ENCODE measurements around the gene TUSC1.
A peak's percentile ranks its signal among the peaks of the same experiment; 100 is the strongest.
"Not testable (repeated sequence)": the region's sequence is repeated elsewhere in the genome, so short reads cannot be mapped to it uniquely, and the experiment has no call there.

The TUSC1 gene

DNA sequence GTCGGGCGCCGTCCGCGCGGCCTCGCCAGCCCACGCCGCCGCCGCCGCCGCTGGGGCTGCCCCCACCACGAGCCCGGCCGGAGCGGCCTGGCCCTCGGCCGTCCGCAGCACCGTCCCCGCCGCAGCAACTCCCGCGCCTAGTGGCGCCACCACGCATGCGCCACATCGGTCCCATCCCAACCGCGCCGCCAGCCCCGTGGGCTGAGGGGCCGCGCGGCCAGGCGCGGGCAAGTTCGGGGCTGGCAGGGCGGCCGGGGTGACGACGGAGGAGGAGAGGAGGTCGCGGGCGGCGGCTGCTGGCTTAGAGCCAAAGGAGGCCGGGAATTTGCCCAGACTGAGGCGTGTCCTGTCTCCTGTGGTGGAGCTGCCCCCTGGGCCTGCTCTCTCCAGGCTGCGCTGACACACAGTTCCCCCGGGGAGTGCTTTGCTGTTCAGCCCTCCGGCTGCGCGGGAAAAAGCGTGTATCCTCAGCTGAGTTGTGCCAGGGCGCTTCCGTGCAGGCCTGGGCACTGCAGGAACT is at the start of gene TUSC1:
Gene TUSC1, minus strand, starts transcription at position 298 of the 520 bp plus-strand sequence. Its CDS starts 132 bp downstream, at position 166.
- DNase-seq, result peak; percentile 61

DNA sequence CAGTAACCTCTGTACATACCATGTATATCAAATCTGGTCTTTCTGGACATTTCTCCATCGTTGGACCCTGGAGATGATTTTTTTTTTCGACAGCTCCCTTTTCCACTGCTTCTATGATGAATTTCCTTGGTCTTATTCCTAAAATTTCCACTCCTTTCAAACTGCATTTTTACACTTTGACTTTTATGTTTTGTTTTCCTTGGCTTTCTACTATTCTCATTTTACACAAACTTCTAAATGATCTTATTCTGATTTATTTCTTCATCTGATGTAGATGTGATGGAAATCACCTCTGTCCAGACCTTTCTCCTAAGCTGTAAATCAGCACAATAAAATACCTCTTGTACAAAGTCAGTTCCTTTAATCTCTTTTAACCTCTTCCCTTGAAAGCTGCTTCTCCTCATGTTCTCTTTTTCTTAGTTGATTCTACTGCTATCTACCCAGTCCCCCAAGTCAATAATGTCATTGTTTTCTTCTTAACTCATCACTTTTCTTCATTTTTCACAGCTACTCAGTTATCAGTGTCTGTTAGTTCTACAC is 48.7 kb upstream of the TUSC1 start:
- no peak for DNase-seq

DNA sequence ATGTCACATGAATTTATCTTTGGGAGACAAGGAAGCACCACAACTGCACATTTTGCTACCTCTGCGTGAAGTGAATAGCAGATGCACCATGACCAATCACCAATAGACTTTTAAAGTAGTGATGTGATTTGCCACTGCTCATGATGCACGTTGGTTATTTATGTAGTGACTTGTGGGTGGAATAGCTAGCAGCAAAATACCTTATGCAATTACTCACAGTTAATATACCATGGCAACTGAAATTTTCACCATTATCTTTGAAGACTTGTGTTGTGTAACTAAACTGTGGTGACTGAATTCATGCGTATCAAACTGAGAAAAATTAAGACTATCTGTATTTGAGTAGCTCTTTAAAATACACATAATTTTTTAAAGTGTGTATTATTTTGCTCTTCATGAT is 46.2 kb upstream of the TUSC1 start:
- no peak for DNase-seq

DNA sequence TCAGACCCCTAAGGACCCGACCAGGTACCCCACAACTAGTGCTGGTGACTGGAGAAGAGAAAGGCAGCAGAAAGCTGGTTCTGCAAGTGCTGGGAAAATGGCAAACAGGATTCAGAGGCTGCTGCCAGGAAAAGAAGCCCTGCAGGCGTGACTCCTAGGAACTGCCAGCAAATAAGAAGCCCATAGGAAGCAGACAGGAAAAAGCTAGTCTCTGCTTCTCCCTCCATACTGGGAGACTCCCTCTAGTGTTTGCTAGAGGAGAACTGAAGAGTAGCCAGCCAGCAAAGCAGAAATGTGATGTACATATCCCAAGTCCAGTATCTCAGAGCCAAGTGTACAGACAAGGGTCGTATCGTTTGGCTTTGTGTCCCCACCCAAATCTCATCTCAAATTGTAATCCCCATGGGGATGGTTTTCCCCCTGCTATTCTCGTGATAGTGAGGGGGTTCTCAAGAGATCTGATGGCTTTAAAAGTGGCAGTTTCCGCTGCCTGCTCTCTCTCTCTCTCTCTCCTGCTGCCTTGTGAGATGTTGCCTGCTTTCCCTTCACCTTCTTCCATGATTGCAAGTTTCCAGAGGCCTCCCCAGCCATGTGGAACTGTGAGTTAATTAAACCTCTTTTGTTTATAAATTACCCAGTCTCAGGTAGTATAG is 38.1 kb upstream of the TUSC1 start:
- DNase-seq, result no peak

DNA sequence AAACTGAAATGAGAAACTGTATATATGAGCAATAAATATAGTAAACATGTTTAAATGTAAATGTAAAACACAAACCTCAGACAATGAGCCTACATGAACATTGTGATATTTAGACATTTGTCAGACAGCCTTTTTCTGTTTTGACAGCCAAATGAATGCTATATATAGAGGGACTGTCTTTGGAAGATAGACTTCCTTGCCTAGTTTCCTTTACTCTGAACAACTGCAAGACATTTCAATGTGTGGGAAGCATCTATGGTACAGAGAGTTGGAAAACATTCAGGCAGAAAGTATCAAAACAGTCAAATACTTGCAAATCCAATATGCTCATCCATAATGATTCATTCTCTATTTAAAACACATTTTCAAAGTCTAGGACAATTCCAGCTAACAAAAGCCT is 31.7 kb upstream of the TUSC1 start:
- no peak for DNase-seq

DNA sequence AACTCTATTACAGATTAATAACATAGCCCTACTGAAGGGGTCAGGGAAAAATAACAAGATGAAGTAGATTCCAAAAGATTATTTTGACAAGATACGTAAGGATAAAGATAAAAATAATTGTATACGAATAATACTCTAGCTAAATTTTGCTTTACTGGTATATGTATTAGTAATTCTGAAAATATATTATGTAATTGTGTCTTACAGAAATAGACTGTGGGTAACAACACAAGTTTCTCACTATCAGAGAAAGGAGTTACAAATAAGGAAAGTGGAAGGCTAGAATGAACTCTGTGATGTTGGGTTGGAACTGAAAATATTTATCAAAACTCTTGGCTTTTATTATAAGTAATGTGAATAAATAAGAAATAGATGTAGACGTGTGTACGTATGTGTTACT is 26.6 kb upstream of the TUSC1 start:
- DNase-seq, result no peak

DNA sequence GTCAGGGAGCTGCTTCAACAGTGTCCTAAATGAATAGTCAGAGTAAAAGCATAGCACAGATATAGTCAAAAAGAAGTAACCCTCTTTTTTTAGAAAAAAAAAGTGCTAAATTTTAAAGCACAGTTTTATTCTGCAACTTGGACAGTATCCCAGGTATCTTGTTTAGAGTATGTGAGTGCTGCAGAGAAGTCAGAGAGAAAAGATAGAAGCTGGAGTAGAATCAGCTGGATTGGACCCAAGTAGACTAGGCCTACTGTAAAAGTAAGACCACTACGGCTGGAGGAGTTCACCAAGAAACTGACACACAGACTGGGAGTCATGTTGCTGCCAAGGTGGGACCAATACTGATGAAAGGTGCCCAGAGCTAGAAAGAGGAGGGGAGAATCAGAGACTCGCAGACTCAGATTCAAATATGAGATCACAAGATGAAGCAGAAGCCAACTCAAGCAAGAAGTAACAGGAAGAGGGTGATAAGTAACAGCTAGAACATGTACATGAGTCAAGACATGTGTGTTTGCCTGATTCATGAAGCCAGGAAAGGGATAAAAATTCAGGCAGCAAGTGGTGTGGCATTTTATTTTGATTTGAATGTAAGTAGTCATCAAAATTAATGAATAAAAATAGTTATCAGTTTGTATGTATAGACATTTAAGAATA is 25.6 kb upstream of the TUSC1 start:
- DNase-seq, result no peak

DNA sequence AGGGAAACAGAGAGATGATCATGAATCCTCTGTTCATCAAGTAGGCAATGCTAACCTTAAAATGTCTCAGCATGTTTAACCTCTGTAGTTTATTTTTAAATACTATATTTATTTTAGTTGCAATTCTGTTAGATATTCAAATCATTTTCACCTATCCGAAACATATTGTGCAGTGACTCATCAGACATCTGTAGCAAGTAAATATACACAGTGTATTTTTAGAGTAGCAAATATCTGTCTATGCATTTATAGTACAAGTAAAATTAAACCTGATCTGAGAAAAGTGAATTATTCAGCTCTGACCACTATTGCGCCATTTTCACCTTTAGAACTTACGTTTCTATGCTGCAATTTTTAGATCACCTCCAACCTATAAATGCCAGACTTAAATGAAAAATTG is 24.3 kb upstream of the TUSC1 start:
- DNase-seq, result no peak

DNA sequence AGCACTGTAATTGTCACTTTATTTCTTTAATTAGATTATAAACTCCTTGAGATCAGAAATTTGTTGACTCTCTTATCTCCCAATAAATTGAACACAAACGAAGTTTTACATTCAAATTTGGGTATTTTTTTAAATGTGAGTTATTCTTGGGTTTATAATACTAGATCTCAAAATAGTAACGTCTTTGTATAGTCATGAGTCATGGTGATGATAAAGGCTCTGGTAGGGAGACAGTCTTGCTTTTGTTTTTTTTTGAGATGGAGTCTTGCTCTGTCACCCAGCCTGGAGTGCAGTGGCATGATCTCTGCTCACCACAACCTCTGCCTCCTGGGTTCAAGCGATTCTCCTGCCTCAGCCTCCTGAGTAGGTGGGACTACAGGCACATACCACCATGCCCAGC is 22.7 kb upstream of the TUSC1 start:
- DNase-seq, result not testable (repeated sequence)

DNA sequence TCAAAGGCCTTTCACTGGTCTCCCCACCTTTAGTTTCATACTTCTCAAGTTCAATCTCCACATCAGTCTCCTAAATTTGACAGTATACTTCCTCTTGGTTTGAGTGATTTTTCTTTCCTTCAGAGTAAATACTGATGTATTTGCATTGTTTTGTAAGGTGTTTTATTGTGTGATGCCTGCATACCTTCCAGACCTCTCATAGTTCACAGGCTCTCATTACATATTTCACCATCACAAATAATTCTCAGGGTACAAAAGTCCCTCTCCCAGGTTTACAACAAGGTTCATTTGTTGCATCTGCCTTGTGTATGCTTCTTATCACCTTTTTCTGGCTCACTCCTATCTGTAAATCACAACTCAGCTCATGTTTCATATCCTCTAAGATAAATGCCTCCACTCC is 22.2 kb upstream of the TUSC1 start:
- DNase-seq, result no peak

DNA sequence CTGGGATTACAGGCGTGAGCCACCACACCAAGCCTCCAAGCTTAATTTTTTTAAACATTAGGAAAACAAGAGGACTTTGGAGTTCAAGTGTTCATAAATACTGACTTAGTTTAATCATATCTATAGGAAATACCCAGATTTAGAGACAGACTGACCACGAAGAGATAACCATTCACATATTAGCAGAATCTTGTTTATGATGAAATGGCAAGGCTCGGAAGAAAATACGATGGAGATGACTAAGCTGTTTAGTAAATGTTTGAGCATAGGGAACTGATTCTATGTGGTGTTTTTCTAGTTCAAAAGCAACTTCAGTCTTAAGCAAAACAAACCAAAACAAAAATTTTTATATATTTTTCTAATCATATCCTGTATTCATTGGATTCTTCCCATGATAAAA is 13.5 kb upstream of the TUSC1 start:
- no peak for DNase-seq

DNA sequence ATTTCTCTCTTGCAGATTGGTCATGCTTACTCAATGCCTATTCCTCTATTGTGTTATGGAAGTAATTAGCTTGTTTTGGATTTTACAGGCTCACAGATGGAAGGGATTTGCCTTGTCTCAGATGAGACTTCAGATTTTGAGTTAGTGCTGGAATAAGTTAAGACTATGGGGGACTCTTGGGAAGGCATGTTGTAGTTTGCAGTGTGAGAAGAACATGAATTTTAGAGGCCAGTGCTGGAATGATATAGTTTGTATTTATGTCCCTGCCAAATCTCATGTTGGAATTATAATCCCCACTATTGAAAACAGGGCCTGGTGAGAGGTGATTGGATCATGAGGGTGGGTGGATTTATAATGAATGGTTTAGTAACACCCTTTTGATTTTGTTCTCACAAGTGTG is 6.1 kb upstream of the TUSC1 start:
- no peak for DNase-seq

DNA sequence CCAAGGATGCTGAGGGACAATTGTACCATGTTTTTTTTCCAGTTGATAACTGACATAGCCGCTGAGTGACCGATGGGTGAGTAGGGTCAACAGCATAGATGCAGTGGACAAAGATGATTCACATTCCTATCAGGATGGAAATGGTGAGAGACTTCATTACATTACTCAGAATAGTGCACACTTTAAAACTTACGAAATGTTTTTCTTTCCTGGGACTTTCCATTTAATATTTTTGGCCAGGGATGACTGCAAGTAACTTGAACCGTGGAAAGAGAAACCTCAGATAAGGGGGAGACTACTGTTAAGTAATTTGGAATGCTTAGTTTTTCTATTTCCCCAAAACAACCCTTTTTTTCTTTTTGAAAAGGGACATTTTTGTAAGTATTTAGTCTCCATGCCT is 3.0 kb upstream of the TUSC1 start:
- DNase-seq, result no peak

DNA sequence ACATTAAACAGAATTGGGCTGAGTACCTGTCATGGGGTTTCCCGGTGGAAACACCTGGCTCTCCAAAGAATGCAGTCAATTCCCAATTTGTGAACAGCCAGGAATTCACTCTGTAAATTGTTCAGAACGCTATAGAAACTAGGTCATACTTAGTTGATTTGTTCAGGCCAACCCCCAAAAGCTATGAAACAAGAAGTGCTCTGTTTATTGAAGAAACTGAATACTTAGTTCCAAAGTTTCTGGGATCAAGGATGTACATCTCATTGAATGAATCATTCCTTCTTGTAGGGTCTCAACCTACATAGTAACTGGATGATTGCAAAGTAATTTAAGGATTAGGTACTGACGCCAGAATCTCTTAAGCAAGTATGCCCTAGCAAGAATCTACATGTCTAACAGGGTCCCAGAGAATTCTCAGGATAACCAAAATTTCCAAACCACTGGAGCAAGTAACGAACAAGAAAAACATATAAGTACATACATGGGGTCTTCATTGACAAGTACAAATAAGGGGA is 659 bp upstream of the TUSC1 start:
- no peak for DNase-seq

DNA sequence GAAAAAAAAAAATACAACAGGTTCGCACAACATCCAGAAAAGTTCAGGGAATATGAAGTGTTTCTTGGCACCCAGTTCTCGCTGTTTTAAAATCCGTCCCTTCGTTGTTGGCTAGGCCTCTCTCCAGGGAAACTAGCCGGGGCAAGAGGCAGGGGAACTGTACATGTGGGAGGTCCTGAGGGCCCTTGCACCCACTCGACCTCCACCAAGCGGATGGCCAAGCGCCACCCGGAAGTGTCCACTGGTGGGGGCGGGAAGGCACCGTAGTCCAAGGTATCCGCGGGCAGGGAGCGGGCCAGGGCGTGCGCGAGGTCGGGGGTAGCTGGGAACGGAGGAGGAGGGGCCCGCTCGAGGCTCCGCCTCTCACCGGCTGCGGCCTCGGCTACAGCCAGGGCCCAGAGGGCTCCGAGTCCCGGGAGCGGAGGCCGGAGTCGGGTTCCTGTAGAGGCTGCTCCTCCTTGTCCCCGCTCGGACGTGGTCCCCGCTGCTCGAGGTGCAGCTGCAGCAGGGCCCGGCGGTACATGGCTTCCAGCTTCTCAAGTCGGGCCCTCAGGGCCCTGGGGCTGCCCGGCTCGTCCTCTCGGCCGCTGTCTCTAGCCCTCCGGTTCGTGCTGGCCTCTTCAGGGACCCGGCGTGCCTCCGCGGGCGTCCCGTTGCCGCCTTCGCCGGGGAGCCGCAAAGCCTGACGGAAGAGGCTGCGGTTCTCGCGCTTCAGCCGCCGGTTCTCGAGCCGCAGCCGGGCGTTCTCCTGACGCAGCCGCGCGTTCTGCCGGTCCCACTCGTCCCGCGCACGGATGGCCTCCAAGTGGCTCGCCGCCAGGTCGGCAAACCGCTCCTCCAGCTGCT is 720 bp downstream of the TUSC1 start:
- no peak for DNase-seq

DNA sequence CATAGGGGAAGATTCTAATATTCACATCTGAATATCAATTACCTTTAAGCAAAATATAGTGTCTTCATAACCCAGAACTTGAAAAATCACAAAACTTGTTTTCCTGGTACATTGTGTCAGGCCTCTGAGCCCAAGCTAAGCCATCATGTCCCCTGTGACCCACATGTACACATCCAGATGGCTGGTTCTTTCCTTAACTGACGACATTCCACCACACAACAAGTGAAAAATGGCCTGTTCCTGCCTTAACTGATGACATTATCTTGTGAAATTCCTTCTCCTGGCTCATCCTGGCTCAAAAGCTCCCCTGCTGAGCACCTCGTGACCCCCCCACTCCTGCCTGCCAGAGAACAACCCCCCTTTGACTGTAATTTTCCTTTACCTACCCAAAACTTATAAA is 2.4 kb downstream of the TUSC1 start:
- not testable (repeated sequence) for DNase-seq

DNA sequence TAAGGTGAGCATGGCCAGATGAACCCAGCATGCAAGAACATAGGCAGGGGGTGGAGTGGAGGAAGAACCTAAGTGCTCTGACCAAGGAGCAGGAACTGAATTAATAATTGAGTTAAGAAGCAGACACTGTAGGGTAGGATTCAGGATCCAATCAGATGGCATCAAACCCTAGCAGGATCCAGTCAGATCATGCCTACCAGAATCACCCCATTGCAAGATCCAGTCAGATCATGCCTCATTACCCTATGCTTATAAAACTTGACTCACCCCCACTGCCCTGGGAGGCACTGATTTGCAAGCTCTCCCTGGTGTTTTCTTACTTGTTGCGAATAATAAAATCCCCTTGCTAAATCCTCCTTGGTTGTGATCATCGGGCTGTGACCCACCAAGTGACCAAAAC is 19.7 kb downstream of the TUSC1 start:
- no peak for DNase-seq

DNA sequence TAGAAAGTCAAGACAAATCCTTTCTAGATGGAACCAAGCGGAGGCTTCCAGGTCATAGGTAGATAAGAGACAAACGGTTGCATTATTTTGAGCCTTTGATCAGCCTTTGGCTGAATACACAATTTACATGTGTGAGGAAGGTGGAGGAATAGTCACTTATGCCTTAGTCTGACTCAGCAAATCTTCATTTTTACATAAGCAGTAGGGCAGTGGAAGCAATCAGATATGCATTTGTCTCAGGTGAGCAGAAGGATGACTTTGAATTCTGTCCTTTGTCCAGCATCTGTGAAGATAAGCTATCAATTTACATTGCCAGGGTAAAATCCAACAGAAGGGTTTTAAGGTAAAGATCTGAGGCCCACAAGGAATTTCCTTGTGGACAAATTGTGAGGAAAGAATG is 23.8 kb downstream of the TUSC1 start:
- DNase-seq, result no peak

DNA sequence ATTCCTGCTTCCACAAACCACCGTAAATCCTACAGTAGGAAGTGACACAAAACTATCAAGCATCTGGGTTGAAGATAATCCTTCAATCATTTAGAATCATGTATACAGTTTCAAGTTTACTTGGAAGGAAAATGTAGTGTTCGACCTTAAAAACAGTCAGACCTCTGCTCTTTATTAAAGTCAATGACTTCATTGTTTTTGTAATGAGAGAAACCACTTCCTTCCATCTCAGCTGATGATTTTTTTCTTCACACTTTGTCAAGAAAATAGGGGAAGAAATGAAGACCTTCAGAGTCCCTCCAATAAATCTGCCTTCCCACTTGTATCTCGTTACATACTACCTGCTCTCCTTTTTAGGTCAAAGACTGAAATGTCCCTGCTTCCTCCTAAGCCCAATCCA is 30.1 kb downstream of the TUSC1 start:
- no peak for DNase-seq

DNA sequence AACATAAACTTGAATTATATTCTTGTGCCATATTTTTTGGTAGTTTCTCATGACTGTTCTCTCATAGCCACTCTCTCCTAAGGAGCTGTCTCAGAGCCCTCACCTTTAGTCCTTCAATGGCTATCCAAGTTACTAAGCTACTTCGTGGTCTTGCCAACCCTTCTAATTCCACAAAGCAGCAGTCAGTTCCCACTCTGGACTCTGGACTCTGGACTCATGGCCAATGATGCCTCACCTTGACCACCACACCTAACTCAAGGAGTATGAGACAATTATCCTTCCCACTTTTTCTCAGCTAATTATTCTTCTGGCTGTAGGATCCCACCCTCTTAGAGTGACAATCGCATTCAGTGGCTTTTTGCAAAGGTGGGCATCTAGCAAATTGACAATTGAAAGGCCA is 42.2 kb downstream of the TUSC1 start:
- DNase-seq, result no peak

DNA sequence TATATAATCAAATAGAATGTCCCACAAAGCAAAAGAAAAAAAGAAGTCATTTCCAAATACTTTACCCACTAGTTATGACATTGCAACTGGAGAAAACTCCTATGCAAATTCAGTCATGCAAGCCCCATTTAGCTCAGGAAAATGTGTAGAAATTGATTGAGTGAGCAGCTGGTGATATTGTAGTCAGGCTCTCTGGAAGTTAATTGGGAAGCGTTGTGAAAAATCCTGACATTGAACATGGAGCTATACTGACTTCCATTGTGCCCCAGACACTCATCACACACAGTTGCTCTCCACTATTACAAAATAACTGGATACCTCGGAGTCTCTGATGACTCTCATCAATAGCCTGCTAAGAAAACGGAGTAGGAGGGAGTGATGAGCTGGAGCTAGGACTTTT is 49.0 kb downstream of the TUSC1 start:
- no peak for DNase-seq

Data from NCI-H1105 treated with DMSO at 0.1 percent for 48 hours (cell line).